ENCODE measurements around the gene FEZF1.

The FEZF1 gene

GRCh38 chr7:122257056-122257455 is 47.5 kb downstream of the FEZF1 start:
- no peak for TF ChIP-seq CTCF (conservative IDR thresholded peaks at IDR 0.05; ENCODE audit: low read depth, low read length)
- H3K36me3 ChIP-seq (ENCODE audit: insufficient read depth): no peaks in the 10 kb centered on the region
- H3K4me1 ChIP-seq (ENCODE audit: low read depth, poor library complexity, severe bottlenecking): no peaks in the 10 kb centered on the region
- H3K27ac ChIP-seq: no peak overlapping the region
- H3K79me2 ChIP-seq (ENCODE audit: insufficient read depth, low read depth): no peaks in the 10 kb centered on the region
- no peak overlapping the region for H3K4me2 ChIP-seq
- no peaks in the 10 kb centered on the region for H3K27me3 ChIP-seq (ENCODE audit: insufficient read depth, low read depth)
- H2AFZ ChIP-seq (ENCODE audit: low read depth): no peak overlapping the region
- H4K20me1 ChIP-seq (ENCODE audit: insufficient read depth): no peaks in the 10 kb centered on the region
- H3K9ac ChIP-seq: no peak overlapping the region
- no peak overlapping the region for H3K4me3 ChIP-seq (IDR thresholded peaks at IDR 0.05; ENCODE audit: insufficient read depth, low read depth, low read length)

GRCh38 chr7:122256046-122256445 is 48.5 kb downstream of the FEZF1 start:
- Histone ChIP-seq H4K20me1 (ENCODE audit: insufficient read depth) (no peaks in the 10 kb centered on the region), H3K27me3 (ENCODE audit: insufficient read depth, low read depth) (no peaks in the 10 kb centered on the region), H3K4me1 (ENCODE audit: low read depth, poor library complexity, severe bottlenecking) (peaks cover 7% of the 10 kb centered on the region), H2AFZ (ENCODE audit: low read depth) (no peak overlapping the region), H3K4me3 (IDR thresholded peaks at IDR 0.05; ENCODE audit: insufficient read depth, low read depth, low read length) (no peak overlapping the region), H3K4me2 (no peak overlapping the region), H3K36me3 (ENCODE audit: insufficient read depth) (no peaks in the 10 kb centered on the region), H3K9ac (no peak overlapping the region), H3K79me2 (ENCODE audit: insufficient read depth, low read depth) (no peaks in the 10 kb centered on the region), H3K27ac (no peak overlapping the region)
- no peak for TF ChIP-seq CTCF (conservative IDR thresholded peaks at IDR 0.05; ENCODE audit: low read depth, low read length)

- TF ChIP-seq CTCF (conservative IDR thresholded peaks at IDR 0.05; ENCODE audit: low read depth, low read length): no peak
- Histone ChIP-seq H4K20me1 (ENCODE audit: insufficient read depth) (no peaks in the 10 kb centered on the region), H3K4me3 (IDR thresholded peaks at IDR 0.05; ENCODE audit: insufficient read depth, low read depth, low read length) (no peak overlapping the region), H3K27ac (no peak overlapping the region), H3K36me3 (ENCODE audit: insufficient read depth) (no peaks in the 10 kb centered on the region), H3K4me1 (ENCODE audit: low read depth, poor library complexity, severe bottlenecking) (peaks cover 7% of the 10 kb centered on the region), H3K79me2 (ENCODE audit: insufficient read depth, low read depth) (no peaks in the 10 kb centered on the region), H3K27me3 (ENCODE audit: insufficient read depth, low read depth) (no peaks in the 10 kb centered on the region), H3K9ac (no peak overlapping the region), H3K4me2 (no peak overlapping the region), H2AFZ (ENCODE audit: low read depth) (no peak overlapping the region)
Observed at GRCh38 chr7:122255454-122255853, 49.1 kb downstream of the FEZF1 start.
